Measurements from ENCODE around the gene ERBB4.
"Not testable (repeated sequence)": the region's sequence is repeated elsewhere in the genome, so short reads cannot be mapped to it uniquely, and the experiment has no call there.

The ERBB4 gene

DNA sequence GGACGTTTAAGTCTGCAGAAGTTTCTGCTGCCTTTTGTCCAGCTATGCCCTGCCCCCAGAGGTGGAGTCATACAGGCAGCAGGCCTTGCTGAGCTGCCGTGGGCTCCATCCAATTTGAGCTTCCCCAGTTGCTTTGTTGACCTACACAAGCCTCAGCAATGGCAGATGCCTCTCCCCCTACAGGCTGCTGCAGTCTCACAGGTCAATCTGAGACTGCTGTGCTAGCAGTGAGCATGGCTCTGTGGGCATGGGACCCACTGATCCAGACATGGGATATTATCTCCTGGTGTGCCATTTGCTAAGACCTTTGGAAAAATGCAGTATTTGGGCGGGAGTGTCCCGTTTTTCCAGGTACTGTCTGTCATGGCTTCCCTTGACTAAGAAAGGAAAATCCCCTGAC is 726.0 kb downstream of the ERBB4 start:
- DNase-seq = no peak

DNA sequence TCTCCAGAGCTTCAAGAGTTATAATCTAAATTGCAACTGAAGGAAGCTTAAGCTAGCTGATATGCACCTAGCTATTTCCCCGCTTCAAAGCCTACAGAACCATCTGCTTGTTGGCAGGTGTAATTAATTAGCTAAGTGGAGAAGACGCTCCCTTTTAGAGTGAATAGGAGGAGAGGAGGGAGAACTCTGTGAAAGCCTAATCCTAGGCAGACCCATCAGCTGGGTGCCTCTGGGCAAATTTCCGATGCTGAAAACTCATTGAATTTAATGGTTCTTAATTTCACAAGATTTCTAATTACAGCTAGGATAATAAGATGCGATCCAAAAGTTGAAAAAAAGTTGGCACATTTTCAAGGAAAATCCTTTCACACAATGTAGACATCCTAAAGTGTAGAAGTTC is 735.9 kb downstream of the ERBB4 start:
- no peak for DNase-seq

- DNase-seq = no peak
These were observed 738.6 kb downstream of the ERBB4 start for GRCh38 chr2:211800001-211800400.

- no peak for DNase-seq
These were observed 739.7 kb downstream of the ERBB4 start for GRCh38 chr2:211798868-211799267.

DNA sequence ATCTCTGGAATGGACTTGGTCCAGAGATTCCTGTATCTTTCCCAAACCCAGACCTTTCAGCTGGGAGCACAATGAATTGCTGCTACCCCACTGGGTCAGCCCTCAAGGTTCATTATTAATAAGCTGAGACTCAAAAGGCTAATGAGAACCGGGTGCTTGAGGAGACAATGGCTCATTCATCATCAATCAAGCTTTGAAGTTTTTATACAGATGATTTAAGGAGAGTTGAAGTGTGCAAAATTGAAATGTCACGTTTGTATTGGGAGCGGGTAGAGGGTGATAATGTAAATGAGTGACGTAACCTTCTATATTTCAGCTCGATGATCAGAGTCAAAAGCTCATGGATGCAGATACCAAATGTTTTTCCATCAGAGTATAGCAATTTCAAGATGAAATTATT is 744.9 kb downstream of the ERBB4 start:
- DNase-seq = no peak

- no peak for DNase-seq
These were observed 748.6 kb downstream of the ERBB4 start for GRCh38 chr2:211789982-211790381.

DNA sequence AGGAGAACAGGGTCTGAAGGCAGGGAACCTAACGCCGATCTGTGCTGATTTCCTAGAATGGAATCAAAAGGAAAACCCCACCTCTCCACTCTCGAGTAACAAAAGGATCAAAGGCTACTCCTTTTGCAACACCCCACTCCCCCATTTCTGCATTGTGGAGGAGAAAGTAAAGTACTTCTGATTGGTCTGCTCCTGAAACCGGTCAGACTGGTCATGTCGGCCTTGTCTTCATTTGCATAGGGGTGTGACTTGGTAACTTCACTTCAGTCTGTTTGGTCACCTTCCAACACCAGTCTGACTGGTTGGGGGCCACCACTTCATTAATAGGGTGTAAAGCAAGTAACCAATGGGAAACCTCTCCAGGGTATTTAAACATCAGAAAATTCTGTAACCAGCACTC is 771.9 kb downstream of the ERBB4 start:
- no peak for DNase-seq

GRCh38 chr2:211762479-211762878 is 776.1 kb downstream of the ERBB4 start:
- DNase-seq = no peak

DNA sequence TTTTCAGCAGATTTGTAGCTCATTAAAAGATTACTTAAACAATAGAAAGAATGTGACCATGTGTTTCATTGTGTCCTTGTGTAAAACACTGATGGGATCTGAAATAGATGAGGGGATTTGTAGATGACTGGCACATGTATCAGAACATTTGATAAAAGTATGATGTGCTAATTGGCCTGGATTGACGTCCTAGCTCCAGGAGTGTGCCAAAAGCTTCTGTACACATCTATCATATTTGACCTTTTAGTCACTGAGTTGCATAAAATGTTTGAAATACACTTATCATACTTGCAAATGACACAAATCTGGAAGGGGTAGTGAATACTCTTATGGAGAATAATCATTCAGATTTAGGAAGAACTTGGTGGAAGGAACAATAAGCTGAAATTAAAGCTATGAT is 778.5 kb downstream of the ERBB4 start:
- no peak for DNase-seq

DNA sequence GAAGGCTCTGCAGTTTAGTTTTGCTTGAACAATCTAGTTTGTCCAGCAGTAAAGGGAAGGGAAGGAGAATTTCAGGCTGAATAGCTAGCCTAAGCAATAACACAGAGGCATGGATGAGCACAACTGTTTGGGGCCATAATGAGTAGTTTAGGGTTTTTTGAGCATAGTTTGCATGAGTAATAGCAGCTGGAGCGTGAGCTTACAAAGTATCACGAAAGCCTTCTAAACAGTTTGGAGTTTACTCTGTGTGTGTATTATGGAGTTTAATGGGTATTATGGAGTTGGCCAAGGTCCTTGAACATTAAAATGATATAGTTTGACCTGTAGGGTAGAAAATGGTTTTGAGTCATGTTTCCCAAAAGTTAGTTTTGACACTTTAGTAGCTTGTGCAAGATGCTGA is 782.3 kb downstream of the ERBB4 start:
- DNase-seq = no peak

GRCh38 chr2:211755187-211755586 is 783.4 kb downstream of the ERBB4 start:
- DNase-seq = no peak

DNA sequence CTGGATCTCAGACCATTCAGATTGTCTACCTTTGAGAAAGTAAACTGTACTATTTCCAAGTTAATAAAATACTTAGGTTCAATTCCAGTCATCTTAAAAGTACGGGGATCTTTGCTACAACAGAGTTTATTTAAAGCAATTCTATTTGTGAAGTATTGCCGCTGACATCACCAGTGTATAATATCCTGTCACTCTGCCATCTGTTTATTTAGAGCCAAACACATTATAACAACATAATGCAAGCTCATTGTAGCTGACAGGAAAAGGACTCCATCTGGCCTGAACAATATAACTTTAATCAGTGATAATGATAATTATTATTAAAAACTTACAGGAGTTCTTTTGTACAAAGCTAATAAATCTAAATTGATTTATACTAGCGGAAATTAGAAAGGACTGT is 786.8 kb downstream of the ERBB4 start:
- no peak for DNase-seq

GRCh38 chr2:211748339-211748738 is 790.3 kb downstream of the ERBB4 start:
- DNase-seq = no peak

DNA sequence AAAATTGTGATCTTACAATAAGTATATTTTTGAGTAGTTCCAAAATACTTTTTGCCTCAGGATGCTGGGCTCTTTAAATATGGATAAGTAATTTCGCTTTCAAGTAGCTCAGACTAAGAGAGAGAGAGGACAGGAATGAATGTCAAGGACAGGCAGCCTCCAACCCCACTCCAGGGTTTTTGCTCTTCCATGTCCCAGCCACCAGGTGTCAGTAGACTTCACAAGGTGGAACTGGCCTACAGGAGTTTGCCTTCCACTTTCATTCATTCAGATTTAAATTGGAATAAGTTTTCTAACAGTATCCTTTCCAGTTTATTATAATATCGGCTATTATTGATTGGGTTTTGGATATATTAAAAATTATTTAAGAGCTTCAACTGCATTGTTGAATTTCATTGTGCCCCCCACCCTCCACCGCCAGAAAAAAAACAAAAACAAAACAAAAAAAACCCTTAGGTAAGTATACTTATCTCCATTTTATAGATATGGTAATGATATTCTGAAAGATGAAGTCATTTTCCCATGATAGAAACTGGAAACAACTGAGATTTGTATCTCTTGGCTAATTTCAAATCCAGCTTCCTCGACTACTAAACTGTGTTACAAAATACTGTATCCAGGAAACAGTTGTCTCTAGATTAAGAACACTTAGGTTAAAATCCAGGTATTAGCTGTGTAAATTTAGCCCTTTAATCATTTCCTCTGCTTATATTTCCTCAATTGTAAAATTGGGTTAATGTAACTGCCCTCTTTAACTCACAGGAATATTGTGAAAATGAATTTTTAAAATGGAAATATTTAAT is 793.1 kb downstream of the ERBB4 start:
- DNase-seq = peak; percentile 57

DNA sequence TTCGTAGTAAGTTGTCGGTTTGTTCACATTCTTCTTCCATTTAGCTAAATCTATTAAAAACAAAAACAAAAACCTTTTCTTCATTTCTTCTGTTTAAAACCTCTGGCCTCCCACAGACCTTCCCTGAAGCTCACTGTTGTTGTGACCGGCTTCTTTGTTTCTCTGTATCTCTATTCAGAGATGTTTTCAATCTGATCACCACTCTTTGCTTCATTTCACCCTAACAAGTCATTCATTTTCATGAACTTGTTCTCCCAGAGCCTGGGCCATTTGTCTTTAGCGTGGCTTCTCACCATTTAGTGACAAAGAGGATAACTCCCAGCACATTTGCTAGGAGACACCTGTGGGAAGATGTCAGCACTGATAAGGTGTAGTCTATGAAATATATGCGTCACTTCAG is 794.2 kb downstream of the ERBB4 start:
- no peak for DNase-seq

- no peak for DNase-seq
These were observed 796.6 kb downstream of the ERBB4 start for GRCh38 chr2:211741966-211742365.

DNA sequence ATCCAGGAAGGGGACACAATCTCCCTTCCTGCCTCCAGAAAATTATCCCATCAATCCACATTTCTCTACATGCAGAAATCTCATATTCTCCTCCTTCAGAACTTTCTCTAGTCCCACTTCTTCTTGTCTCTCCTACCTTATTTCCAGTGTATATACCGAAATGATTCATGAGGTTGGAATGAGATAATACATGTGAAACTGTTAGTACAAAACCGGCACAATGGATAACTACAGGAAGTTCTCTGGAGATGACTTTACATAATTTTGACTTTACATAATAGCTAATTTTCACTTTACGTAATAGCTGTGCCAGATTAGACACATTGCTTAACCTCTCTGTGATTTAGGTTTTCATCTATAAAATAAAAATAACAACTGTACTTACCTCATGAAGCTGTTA is 801.3 kb downstream of the ERBB4 start:
- DNase-seq = no peak

- DNase-seq = no peak
These were observed 808.4 kb downstream of the ERBB4 start for GRCh38 chr2:211730215-211730614.

DNA sequence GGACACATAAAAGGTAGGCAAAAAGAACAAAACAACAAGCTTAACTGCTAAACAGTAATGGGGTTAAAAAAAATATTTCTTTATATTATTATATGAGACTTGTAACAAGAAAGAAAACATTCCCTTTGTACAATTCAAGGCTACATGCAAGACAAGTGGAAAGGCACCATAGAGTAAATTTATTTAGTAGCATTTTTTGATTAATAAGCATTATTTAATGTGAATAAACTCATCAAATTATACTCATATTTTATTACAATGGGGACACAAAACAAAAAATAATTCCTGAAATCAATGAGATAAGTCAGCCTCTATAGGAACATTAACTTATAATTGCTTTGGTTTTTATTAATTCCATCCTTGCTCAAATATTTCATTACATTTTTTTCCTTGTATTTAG is 809.2 kb downstream of the ERBB4 start:
- DNase-seq = no peak

DNA sequence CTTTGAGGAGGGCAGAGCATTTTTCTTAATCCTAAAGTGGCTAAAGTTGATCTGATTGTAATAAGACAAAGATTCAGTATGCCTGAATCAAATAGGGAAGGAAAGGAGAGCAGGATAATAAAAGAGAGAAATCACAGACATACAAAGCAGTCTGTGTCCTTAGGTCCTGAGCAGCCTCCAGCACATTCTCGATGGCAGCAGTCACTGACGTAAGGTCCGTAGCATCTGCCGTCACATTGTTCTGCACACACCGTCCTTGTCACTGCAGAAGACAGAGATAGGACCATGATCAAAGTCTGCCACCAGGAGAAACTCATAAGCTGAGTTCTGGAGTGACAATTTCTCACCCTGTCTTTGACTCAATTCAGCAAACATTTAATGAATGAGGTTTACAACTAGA is 813.7 kb downstream of the ERBB4 start:
- DNase-seq = no peak

DNA sequence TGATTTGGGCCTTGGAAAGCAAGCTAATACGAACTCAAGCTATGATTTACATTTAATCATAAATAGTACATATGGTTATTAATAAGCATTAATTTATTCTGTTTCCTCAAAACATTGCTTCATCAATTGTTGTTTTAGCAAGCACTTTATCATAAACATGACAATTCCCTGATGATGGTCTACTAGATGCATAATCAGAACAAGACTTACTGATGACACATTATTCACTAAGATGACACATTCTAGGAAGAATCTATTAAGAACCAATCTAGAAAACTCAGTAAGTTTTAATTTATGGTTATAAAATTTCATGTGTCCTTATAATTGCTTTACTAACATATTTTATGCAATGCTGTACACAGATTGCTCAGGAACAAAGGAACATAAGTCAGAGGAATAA is 815.2 kb downstream of the ERBB4 start:
- no peak for DNase-seq

DNA sequence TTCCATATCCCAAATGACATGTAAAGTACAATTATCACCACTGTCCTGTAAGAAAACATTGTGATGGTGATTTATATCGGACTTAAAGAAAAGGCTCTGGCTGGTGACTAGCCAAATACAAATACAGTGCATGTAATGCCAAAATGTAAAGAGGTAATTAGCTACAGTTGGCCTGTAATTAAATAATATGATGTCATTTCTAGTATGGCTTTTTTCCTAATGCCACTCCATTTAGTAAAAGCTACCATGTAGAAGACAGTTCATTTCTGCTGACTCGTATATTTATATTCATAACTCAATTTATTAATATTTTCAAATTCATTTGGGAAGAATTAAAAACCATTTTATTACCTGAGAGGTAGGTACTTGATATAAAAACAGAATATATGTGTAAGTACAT is 815.7 kb downstream of the ERBB4 start:
- no peak for DNase-seq

GRCh38 chr2:211721874-211722273 is 816.7 kb downstream of the ERBB4 start:
- not testable (repeated sequence) for DNase-seq

- no peak for DNase-seq
These were observed 829.2 kb downstream of the ERBB4 start for GRCh38 chr2:211709389-211709788.

GRCh38 chr2:211692689-211693088 is 845.9 kb downstream of the ERBB4 start:
- DNase-seq = no peak
